ENCODE measurements around the gene CBLC.

Gene CBLC

DNA sequence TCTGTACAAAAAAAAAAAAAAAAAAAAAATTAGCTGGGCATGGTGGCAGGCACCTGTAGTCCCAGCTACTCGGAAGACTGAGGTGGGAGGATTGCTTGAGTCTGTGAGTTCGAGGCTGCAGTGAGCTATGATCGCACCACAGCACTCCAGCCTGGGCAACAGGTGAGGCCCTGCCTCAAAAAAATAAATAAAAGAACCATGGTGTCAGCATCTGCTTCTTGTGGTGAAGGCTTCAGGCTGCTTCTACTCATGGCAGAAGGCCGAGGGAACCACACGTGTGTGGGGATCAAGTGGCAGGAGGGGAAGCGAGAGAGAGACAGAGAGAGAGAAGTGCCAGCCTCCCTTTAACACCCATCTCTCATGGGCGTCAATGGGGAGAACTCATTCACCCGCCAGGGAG, 15.7 kb upstream of the CBLC start:
- TF ChIP-seq, protein P1, sequence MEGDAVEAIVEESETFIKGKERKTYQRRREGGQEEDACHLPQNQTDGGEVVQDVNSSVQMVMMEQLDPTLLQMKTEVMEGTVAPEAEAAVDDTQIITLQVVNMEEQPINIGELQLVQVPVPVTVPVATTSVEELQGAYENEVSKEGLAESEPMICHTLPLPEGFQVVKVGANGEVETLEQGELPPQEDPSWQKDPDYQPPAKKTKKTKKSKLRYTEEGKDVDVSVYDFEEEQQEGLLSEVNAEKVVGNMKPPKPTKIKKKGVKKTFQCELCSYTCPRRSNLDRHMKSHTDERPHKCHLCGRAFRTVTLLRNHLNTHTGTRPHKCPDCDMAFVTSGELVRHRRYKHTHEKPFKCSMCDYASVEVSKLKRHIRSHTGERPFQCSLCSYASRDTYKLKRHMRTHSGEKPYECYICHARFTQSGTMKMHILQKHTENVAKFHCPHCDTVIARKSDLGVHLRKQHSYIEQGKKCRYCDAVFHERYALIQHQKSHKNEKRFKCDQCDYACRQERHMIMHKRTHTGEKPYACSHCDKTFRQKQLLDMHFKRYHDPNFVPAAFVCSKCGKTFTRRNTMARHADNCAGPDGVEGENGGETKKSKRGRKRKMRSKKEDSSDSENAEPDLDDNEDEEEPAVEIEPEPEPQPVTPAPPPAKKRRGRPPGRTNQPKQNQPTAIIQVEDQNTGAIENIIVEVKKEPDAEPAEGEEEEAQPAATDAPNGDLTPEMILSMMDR (IDR thresholded peaks at IDR 0.05) = no peak

DNA sequence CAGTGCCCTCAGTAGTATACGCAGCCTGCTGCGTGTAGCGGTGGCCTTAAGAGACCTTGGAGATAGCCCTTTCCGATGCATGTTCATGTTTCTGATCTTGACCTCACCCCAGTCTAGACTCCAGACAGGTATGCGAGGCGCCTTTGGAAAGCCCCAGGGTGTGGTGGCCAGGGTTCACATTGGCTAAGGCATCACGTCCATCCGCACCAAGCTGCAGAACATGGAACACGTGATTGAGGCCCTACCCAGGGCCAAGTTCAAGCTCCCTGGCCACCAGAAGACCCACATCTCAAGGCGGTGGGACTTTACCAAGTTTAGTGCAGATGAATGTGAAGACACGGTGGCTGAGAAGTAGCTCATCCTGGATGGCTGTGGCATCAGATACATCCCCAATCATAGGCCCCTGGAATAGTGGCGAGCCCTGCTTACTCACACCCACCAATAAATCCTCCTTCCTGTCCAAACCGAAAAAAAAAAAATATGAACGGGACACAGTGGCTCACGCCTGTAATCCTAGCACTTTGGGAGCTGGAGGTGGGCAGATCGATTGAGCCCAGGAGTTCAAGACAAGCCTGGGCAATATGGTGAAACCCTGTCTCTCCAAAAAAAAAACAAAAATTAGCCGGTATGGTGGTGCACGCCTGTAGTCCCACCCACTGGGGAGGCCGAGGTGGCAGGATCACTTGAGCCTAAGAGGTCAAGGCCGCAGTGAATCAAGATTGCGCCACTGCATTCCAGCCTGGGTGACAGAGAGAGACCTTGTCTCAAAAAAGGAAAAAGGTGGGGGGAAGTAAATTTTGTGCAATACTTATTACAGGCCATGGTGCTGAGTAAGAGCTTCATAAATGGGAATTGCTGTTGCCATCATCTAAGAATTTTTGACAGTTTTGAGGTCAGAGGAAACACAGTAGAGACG, 12.4 kb upstream of the CBLC start:
- TF ChIP-seq, protein P1 (IDR thresholded peaks at IDR 0.05) = no peak

DNA sequence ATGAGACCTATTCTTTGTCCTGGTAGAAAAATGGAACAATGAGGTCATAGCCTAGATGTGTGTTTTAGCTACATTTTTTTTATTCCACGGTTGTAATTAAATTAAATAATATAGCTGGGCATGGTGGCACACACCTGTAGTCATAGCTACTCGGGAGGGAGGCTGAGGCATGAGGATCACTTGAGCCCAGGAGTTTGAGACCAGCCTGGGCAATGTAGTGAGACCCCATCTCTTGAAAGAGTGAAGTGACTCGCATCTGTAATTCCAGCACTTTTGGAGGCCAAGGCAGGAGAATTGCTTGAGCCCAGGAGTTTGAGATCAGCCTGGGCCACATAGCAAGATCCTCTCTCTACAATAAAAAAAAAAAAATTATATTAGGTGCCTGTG, 11.7 kb upstream of the CBLC start:
- TF ChIP-seq, protein P1 (IDR thresholded peaks at IDR 0.05) = no peak

DNA sequence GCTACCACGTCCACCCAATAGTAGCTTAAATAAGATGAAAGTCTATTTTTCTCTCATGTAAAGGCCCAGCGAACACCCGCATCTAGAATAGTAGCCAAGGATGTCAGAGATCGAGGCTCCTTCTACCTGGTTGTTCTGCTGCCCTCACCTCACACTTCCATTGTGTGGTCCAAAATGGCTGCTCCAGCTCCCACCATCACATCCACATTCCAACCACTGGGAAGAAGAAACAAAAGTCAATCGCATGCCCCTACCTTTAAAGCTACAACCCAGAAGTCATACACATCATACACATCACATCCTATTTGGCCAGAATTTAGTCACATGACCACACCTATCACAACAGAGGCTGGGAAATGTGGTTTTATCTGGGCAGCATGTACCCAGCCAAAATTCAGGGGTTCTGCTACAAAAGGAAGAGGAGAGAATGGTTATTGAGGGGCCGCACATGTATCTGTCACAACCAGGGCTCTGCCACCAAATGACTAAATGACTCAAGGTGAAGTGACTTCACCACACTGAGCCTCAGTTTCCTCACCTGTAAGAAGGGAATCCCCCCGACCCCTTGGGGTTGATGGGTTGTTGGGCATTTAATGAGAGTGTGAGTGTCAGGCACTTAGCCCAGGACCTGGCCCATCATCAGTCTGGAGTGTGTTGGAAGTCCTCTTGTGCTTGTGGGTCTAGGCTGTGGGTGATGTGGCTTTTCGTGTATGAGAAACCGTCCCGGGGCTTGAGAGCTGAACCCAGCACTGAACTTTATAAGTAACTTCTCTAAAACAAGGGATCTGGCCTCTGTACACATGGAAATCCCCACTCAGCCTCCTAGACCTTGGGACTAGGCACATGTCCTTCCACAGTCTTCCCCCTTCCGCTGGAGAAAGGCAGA, 10.2 kb upstream of the CBLC start:
- TF ChIP-seq, protein P1 (IDR thresholded peaks at IDR 0.05) = no peak

DNA sequence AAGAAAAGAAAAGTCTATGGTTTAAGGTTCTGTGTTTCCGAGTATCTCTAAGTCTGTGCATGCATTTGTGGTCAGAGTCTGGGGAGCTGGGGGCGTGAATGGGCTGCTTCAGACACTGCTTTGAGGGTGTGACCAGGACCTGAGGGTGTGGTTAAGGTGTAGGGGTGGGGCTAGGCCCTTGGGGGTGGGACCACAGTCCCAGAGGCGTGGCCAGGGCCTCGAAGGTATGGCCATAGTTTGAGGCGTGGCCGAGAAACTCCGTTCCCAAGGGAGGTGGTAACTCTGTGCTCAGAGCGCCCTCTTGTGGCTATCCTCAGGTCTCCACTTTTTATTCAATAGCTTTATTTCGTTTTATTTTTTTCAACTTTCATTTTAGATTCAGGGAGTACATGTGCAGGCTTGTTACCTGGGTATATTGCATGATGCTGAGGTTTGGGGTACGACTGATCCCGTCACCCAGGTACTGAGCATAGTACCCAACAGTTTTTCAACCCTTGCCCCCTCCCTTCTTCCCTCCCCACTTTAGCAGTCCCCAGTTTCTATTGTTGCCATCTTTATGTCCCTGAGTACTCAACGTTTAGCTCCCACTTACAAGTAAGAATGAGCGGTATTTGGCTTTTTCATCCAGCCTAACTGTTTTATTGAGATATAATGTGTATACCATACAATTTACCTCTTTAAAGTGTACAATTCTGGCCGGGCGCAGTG, 7.0 kb upstream of the CBLC start:
- TF ChIP-seq, protein P1 (IDR thresholded peaks at IDR 0.05) = peak; percentile 39; the same call in 1 of the 2 replicates

DNA sequence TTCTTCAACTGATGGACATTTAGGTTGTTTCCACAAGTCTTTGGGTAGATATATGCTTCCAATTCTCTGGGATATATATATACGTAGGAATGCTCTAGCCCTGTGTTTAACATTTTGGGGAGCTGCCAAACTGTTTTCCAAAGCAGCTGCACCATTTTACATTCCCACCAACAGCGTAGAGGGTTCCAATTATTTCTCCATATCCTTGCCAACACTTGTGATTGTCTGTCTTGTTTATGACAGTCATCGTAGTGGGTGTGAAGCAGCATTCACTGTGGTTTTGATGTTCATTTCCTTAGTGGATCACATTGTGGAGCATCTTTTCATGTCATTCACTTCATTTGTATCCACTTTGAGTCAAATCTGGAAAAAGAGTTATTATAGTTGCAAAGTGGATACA, 4.7 kb upstream of the CBLC start:
- TF ChIP-seq, protein P1 (IDR thresholded peaks at IDR 0.05) = no peak

DNA sequence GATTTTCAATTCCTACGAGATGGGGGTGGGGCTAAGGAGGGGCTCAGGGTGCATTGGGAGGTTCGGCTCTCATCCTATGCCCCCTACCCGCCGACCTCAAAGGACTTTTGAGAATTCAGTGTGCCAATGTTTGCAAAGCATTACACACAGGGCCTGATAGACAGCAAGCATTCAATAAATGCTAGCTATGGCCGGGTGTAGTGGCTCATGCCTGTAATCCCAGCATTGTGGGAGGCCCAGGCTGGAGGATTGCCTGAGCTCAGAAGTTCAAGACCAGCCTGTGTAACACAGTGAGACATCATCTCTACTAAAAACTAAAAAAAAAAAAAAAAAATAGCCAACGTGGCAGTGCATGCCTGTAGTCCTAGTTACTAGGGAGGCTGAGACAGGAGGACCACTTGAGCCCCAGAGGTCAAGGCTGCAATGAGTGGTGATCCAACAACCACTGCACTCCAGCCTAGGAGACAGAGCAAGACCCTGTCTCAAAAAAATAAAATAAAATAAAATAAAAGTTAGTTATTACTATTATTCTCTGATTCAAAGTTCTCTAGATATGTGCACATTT, 1.9 kb upstream of the CBLC start:
- TF ChIP-seq, protein P1 (IDR thresholded peaks at IDR 0.05) = no peak
